ENCODE measurements around the gene CALHM2. TPM values are rescaled to one million over a fixed set of nuclear protein-coding genes. Genes with fewer than 3 reads are reported as not detected.
A peak's percentile ranks its signal among the peaks of the same experiment; 100 is the strongest.

Gene CALHM2
- total RNA-seq, 1 donor from 2014 or later: 11.1 TPM

GRCh38 chr10:103416436-103417147 lies 35.6 kb downstream of the CALHM2 start:
- DNase-seq: peak; percentile 57

DNA sequence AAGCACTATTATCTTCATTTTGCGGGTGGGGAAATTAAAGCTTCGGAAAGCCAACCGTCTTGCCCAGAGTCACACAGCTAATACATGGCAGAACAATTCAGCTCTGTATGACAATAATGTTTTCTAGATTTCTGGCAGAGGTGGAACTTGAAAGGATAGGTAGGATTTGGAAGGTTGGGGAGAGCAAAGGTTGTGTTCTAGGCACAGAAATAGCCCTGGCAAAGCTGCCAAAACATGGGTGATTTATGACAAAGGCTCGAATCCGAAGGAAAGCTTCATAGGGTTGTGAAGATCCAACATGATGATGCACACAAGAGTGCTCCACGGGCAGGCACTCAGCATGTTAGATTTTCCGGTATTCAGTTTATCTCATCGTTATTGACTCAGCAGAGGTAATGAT lies 36.6 kb downstream of the CALHM2 start:
- no peak for DNase-seq

DNA sequence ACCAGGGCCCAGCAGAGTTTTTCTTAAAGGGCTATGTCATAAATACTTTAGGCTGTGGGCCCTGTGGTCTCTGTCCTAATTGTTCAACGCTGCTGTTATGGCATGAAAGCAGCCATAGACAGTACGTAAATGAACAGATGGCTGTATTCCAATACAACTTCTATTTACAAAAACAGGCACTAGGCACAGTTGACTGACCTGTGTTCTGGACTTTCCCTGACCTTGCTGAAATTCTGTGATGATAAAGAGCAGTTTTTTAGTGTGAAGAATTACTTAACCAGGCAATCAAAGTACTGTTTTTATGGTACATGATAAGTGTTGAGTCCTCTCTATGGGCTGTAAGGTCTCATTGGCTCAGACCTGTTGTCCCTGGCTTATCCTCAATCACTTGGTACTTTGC lies 38.6 kb downstream of the CALHM2 start:
- DNase-seq: no peak

- DNase-seq: no peak
These were observed 54.9 kb downstream of the CALHM2 start for GRCh38 chr10:103397191-103397825.

DNA sequence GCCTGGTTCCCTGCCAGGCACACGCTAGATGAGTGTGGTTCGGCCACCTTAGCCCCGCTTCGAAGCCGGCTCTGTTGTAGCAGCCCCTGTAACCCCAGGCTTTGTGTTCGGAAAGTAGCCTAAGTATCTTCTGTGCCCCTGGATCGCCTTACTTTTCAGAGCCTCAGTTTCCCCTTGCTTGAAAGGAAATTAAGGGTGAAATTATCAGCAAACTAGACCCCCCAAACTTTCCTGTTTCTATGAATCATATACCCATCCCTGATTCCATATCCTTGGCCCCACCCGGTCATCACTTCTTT lies 55.4 kb downstream of the CALHM2 start:
- no peak for DNase-seq

Other genes with a start within 250 kb of the CALHM2 start
- gene RPEL1, start 206.5 kb downstream of the CALHM2 start, total RNA-seq: not detected
- 0.99 TPM for gene INA, start 175.2 kb downstream of the CALHM2 start, total RNA-seq
- 8.9 TPM for gene PCGF6, start 101.2 kb downstream of the CALHM2 start, total RNA-seq
- 4.9 TPM for gene TAF5, start 84.4 kb downstream of the CALHM2 start, total RNA-seq
- 144 TPM for gene ATP5MK, start 55.9 kb downstream of the CALHM2 start, total RNA-seq
- 25.1 TPM for gene PDCD11, start 55.7 kb downstream of the CALHM2 start, total RNA-seq
- gene CALHM1, start 6.5 kb upstream of the CALHM2 start, total RNA-seq: not detected
- not detected for gene CALHM3, start 26.9 kb upstream of the CALHM2 start, total RNA-seq
- gene NEURL1, start 41.3 kb upstream of the CALHM2 start, total RNA-seq: 2.1 TPM